Activated naive CD4-positive, alpha-beta T cell treated with anti-CD3 and anti-CD28 coated beads for 36 hours (primary cell): ENCODE measurements around the gene ATP1A4. TPM values are rescaled to one million over a fixed set of nuclear protein-coding genes. Genes with fewer than 3 reads are reported as not detected.
A peak's percentile ranks its signal among the peaks of the same experiment; 100 is the strongest.

Source experiments
- CTCF ChIA-PET: fragments of 350-600 bp; sonication (Branson Sonifier 250); formaldehyde crosslinking; loops from one replicate; lab custom pipeline; 2021; ENCODE audit warnings: antibody characterized with exemption; lab: Charles Lee
- DNase-seq: peaks from one replicate; pipeline ENCODE4 v3.0.0-alpha.2; 2020
- H3K27ac Mint-ChIP-seq: one replicate; pipeline ENCODE4 v1.8.0; 2021; ENCODE audit warnings: mild to moderate bottlenecking, mixed read lengths
- H3K27me3 Mint-ChIP-seq: one replicate; pipeline ENCODE4 v1.8.0; 2021; ENCODE audit warnings: low read depth, mixed read lengths
- H3K36me3 Mint-ChIP-seq: one replicate; pipeline ENCODE4 v1.8.0; 2021; ENCODE audit warnings: low read depth, mixed read lengths
- H3K4me1 Mint-ChIP-seq: one replicate; pipeline ENCODE4 v1.8.0; 2021; ENCODE audit warnings: low read depth, mixed read lengths
- H3K4me3 Mint-ChIP-seq: one replicate; pipeline ENCODE4 v1.8.0; 2021; ENCODE audit warnings: mild to moderate bottlenecking, moderate library complexity, mixed read lengths
- H3K9me3 Mint-ChIP-seq: one replicate; pipeline ENCODE4 v1.8.0; 2021; ENCODE audit warnings: mixed read lengths
- intact Hi-C: fragments of 100-400 bp; cut with micrococcal nuclease; formaldehyde crosslinking; loops from one replicate; pipeline ENCODE4 v1.15.1; 2023
- total RNA-seq, 2 experiments: library from RNA; stranded (reverse); gene quantifications; one replicate each; pipeline ENCODE4 v1.2.3, GENCODE V29; 2021

Gene ATP1A4
- total RNA-seq, 2 experiments from 2014 or later, result not detected

DNA sequence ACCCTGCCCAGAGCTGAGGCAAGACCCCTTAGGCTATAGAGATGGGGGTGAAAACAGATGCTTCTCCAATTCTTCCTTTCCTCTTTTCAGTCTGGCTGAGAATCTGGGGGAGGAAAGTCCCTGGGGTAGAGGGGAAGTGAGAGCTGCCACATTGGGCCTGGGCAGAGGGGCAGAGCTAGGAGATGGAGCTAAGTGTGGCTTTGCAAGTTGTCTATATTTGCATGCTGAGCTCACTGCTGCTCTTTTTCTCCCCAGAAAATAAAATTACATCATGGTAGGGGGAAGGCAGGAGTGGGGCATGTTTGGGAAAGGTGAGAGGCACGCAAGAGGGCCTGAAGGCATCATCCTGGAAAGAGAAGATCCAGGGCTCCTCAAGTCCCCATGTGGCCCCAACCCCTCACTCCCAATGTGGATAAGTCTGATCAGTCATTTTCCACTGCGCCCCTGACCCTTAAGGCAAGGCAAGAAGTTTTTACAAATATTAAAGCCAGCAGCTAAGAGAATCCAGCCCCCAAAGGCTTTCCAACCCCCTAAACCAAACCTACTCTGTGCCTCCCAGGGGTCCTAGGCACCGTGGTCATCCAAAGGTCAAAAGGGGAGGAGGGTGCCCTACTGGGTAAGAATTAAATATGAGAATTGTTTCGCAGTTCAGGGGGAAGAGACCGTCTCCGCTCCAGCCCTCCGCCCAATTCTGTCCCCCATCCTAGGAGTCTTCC, 53.3 kb downstream of the ATP1A4 start:
- Mint-ChIP-seq H3K27me3 (no peaks in the 10 kb centered on the region), H3K4me3 (peak overlapping the region; percentile 85), H3K36me3 (peaks cover 11% of the 10 kb centered on the region), H3K9me3 (no peaks in the 10 kb centered on the region), H3K4me1 (peaks cover 39% of the 10 kb centered on the region), H3K27ac (peak overlapping the region; percentile 85)
- CTCF ChIA-PET, result interaction anchor here (0.6 to 5.7 kb wide), 8 partner anchors 11 to 176 kb away, joined by 3 to 39 read pairs (median 6); no protein-coding TSS in a partner anchor
- intact Hi-C loops, result loop anchor here (1.0 to 5.0 kb wide), 5 partner anchors 48 to 282 kb away; partner anchors contain the start of gene PEX19
- DNase-seq, result peak; percentile 54

- H3K4me3 Mint-ChIP-seq, result peak within 1 kb of the TSS; percentile 85
- CTCF ChIA-PET, result interaction anchor here (1.1 to 5.7 kb wide), 4 partner anchors 12 to 171 kb away, joined by 3 to 39 read pairs (median 12); no protein-coding TSS in a partner anchor
- peaks cover 13% of the 10 kb centered on the region for H3K36me3 Mint-ChIP-seq
- H3K27me3 Mint-ChIP-seq, result no peaks in the 10 kb centered on the region
- H3K9me3 Mint-ChIP-seq, result no peaks in the 10 kb centered on the region
- peak; percentile 79 for DNase-seq
- H3K27ac Mint-ChIP-seq, result peak within 1 kb of the TSS; percentile 87
- intact Hi-C loops, result loop anchor here (1.0 to 5.0 kb wide), 3 partner anchors 12 to 283 kb away; no protein-coding TSS in a partner anchor
- peaks cover 46% of the 10 kb centered on the region for H3K4me1 Mint-ChIP-seq
These were observed 54.0 kb downstream of the ATP1A4 start, which contains the start of gene PEA15 for GRCh38 chr1:160205242-160206035. Gene PEA15 (plus strand): TSS chr1:160205384. CDS start chr1:160211545, 6,161 bp downstream.

GRCh38 chr1:160206036-160206389, 54.6 kb downstream of the ATP1A4 start:
- H3K9me3 Mint-ChIP-seq, result no peaks in the 10 kb centered on the region
- peaks cover 49% of the 10 kb centered on the region for H3K4me1 Mint-ChIP-seq
- H3K36me3 Mint-ChIP-seq, result peaks cover 13% of the 10 kb centered on the region
- peak overlapping the region; percentile 85 for H3K4me3 Mint-ChIP-seq
- H3K27ac Mint-ChIP-seq, result peak overlapping the region; percentile 71
- no peaks in the 10 kb centered on the region for H3K27me3 Mint-ChIP-seq
- intact Hi-C loops, result loop anchor here (1.0 to 5.0 kb wide), 2 partner anchors 13 to 284 kb away; no protein-coding TSS in a partner anchor
- CTCF ChIA-PET, result interaction anchor here (1.1 to 5.7 kb wide), 2 partner anchors 46 to 85 kb away, joined by 6 to 39 read pairs; no protein-coding TSS in a partner anchor
- DNase-seq, result peak; percentile 71

GRCh38 chr1:160206421-160207117, 55.2 kb downstream of the ATP1A4 start:
- Mint-ChIP-seq H3K4me1 (peaks cover 52% of the 10 kb centered on the region), H3K27me3 (no peaks in the 10 kb centered on the region), H3K27ac (peak overlapping the region; percentile 71), H3K36me3 (peaks cover 13% of the 10 kb centered on the region), H3K4me3 (peak overlapping the region; percentile 85), H3K9me3 (no peaks in the 10 kb centered on the region)
- no peak for DNase-seq
- CTCF ChIA-PET, result interaction anchor here (1.1 to 5.7 kb wide), 4 partner anchors 13 to 85 kb away, joined by 4 to 39 read pairs (median 6); no protein-coding TSS in a partner anchor
- intact Hi-C loops, result loop anchor here (1.0 to 5.0 kb wide), 2 partner anchors 13 to 284 kb away; no protein-coding TSS in a partner anchor

- intact Hi-C loops, result loop anchor here (5.0 kb wide), 1 partner anchor 285 kb away; no protein-coding TSS in a partner anchor
These were observed 55.8 kb downstream of the ATP1A4 start for GRCh38 chr1:160207118-160207650.

GRCh38 chr1:160207771-160208556, 56.6 kb downstream of the ATP1A4 start:
- no peak for DNase-seq
- CTCF ChIA-PET, result interaction anchor here (0.5 to 1.4 kb wide), 6 partner anchors 15 to 267 kb away, joined by 3 to 5 read pairs (median 3); no protein-coding TSS in a partner anchor
- peaks cover 52% of the 10 kb centered on the region for H3K4me1 Mint-ChIP-seq
- no peak overlapping the region for H3K4me3 Mint-ChIP-seq
- H3K9me3 Mint-ChIP-seq, result no peaks in the 10 kb centered on the region
- H3K27me3 Mint-ChIP-seq, result no peaks in the 10 kb centered on the region
- intact Hi-C loops, result loop anchor here (5.0 kb wide), 1 partner anchor 286 kb away; no protein-coding TSS in a partner anchor
- peaks cover 20% of the 10 kb centered on the region for H3K36me3 Mint-ChIP-seq
- H3K27ac Mint-ChIP-seq, result no peak overlapping the region

More at GRCh38 chr1:160207118-160207650, 55.8 kb downstream of the ATP1A4 start:
- no peak for DNase-seq
- Mint-ChIP-seq H3K27ac (peak overlapping the region; percentile 71), H3K4me3 (peak overlapping the region; percentile 85), H3K4me1 (peaks cover 52% of the 10 kb centered on the region), H3K9me3 (no peaks in the 10 kb centered on the region), H3K36me3 (peaks cover 15% of the 10 kb centered on the region), H3K27me3 (no peaks in the 10 kb centered on the region)
- CTCF ChIA-PET, result interaction anchor here (1.2 to 1.4 kb wide), 2 partner anchors 14 to 83 kb away, joined by 4 to 5 read pairs; no protein-coding TSS in a partner anchor

DNA sequence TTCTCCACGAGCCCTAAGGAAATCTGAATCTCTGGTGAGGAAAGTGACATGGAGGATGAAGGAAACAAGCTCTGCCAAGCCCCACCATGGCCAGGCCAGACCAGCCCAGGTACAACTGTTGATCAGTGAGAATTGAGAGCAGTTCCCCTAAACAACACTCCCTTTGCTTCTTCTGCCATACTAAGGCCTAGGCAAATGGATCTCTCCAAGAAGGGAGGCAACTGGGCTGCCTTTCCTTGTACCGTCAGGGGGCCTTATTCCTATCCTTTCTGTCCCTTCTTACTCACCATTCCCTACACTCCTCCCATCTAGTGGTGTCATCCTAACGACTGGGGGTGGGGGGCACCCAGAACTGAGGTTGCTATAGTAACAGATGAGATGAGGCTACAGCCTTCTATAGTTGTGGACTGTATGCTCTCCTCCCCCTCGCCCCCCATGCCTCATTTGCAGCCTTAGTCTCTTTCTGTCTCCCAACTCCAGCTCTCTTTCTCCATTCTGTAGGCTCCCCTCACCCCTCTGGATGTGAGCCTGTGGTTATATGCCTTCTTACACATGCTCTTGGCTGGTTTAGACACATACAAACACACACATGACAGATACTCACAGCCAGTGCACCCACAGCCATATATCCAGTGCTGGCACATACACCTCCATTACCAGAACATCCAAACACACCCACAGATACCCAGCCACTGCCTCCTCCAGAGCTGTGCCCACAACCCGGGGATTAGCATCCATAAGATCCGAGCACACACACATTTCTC, 57.3 kb downstream of the ATP1A4 start:
- intact Hi-C loops, result loop anchor here (5.0 kb wide), 1 partner anchor 286 kb away; no protein-coding TSS in a partner anchor
- Mint-ChIP-seq H3K9me3 (no peaks in the 10 kb centered on the region), H3K4me1 (peaks cover 52% of the 10 kb centered on the region), H3K27ac (peak overlapping the region; percentile 48), H3K4me3 (no peak overlapping the region), H3K36me3 (peaks cover 23% of the 10 kb centered on the region), H3K27me3 (no peaks in the 10 kb centered on the region)
- CTCF ChIA-PET, result interaction anchor here (0.8 to 1.3 kb wide), 3 partner anchors 69 to 83 kb away, joined by 3 read pairs; no protein-coding TSS in a partner anchor
- no peak for DNase-seq

DNA sequence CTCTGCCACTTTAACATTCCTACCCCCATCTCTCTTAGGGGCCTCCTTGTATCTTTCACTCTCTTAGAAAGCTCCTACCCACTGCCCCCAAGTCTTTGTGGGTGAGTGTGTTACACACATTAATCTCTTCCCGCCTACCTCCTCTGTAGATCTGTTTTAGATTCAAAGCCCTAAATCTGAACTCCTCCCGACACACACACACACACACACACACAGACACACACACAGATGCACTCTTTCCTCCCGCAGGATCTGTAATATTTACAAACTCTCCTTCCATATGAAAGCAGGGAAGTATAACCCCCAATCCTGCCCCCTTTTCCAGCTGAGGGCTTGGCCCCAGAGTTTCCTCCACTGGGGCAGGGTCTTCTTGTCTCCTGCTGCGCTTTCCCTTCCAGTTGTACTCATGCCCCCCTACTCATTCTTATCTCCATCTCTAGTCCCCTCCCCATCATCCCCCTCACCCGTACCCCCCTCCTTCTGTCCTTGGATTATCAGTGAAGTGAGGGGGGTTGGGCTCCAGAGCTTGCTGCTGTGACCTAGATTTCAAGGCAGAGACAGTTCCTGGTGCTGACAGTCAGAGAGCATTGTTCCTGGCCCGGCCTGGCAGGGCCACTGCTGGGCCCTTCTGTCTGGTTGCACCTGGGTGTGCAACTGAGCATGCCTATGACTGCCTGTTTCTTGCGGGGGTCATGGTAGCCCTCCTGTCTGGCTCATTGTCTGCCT, 58.1 kb downstream of the ATP1A4 start:
- no peaks in the 10 kb centered on the region for H3K27me3 Mint-ChIP-seq
- peaks cover 46% of the 10 kb centered on the region for H3K4me1 Mint-ChIP-seq
- H3K27ac Mint-ChIP-seq, result peak overlapping the region; percentile 48
- no peak overlapping the region for H3K4me3 Mint-ChIP-seq
- DNase-seq, result no peak
- H3K9me3 Mint-ChIP-seq, result no peaks in the 10 kb centered on the region
- CTCF ChIA-PET, result no interaction called here
- peaks cover 23% of the 10 kb centered on the region for H3K36me3 Mint-ChIP-seq
- intact Hi-C loops, result loop anchor here (5.0 kb wide), 1 partner anchor 287 kb away; no protein-coding TSS in a partner anchor

- no peak overlapping the region for H3K4me3 Mint-ChIP-seq
- peaks cover 42% of the 10 kb centered on the region for H3K4me1 Mint-ChIP-seq
- no peak for DNase-seq
- no peaks in the 10 kb centered on the region for H3K9me3 Mint-ChIP-seq
- intact Hi-C loops, result no loop called here
- CTCF ChIA-PET, result interaction anchor here (1.0 to 3.2 kb wide), 3 partner anchors 17 to 81 kb away, joined by 3 to 12 read pairs (median 6); no protein-coding TSS in a partner anchor
- H3K27ac Mint-ChIP-seq, result peak overlapping the region; percentile 41
- H3K27me3 Mint-ChIP-seq, result no peaks in the 10 kb centered on the region
- H3K36me3 Mint-ChIP-seq, result peaks cover 25% of the 10 kb centered on the region
These were observed 59.2 kb downstream of the ATP1A4 start for GRCh38 chr1:160210561-160210960.
